Measurements from ENCODE around the gene DBNDD1. TPM values are rescaled to one million over a fixed set of nuclear protein-coding genes. Genes with fewer than 3 reads are reported as not detected.

The DBNDD1 gene
- total and polyA plus RNA-seq, 2 donors (not counting 3 experiments of a cell fraction or from before 2014, with no cell fraction given): 28.2 to 45.7 TPM

DNA sequence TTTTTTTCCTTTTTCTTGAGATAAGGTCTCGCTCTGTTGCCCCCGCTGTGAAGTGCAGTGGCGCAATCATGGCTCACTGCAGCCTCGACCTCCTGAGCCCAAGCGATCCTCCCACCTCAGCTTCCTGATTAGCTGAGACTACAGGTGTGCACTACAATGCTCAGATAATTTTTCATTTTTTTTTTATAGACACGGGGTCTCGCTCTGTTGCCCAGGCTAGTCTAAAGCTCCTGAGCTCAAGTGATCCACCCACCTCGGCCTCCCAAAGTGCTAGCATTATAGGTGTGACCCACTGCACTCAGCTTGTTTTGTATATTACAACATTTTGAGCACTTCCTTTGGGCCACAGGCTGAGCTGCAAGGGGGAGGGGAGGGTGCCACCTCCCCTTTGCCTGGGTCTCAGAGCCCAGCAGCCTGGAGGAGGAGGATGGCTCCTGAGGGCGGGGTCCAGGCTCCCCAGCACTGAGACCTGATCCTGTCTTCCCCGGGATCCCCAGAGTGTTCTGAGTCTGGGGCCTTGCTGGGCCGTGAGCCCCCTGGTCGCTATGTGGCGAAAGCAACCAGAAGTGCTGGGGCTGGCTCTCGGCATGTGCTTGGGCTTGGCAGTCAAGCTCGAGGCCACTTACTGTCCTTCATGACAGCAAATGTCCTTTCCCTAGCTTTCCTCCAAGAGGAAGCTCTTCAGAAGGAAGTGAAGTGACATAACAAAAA is 62.6 kb downstream of the DBNDD1 start:
- no peak for DNase-seq (ENCODE audit: low read depth, low spot score)
- Histone ChIP-seq H3K27me3 (ENCODE audit: control insufficient read depth in 2 of 2, insufficient read depth in 2 of 2, low read length in 2 of 2) (no peaks in the 10 kb centered on the region), H3K4me1 (ENCODE audit: control insufficient read depth, extremely low read depth, insufficient read depth, low read length) (no peaks in the 10 kb centered on the region), H3K9me3 (replicated peaks; ENCODE audit: control insufficient read depth, insufficient read depth, low read length) (no peaks in the 10 kb centered on the region), H3K4me2 (ENCODE audit: insufficient read depth, low read length) (no peak overlapping the region), H2AFZ (ENCODE audit: low read depth, low read length) (no peak overlapping the region), H4K20me1 (replicated peaks; ENCODE audit: control insufficient read depth, extremely low read depth, insufficient read depth, low read length) (no peaks in the 10 kb centered on the region), H3K79me2 (ENCODE audit: control insufficient read depth, insufficient read depth, low read length) (peaks cover 6% of the 10 kb centered on the region), H3K9ac (replicated peaks; ENCODE audit: extremely low read depth, insufficient read depth, low read length) (no peak overlapping the region), H3K9me1 (replicated peaks; ENCODE audit: control insufficient read depth, extremely low read depth, insufficient read depth, low read length) (no peaks in the 10 kb centered on the region), H3K27ac (ENCODE audit: insufficient read depth, low read depth, low read length) (no peak overlapping the region), H3K36me3 (ENCODE audit: control insufficient read depth in 2 of 2, extremely low read depth in 1 of 2, insufficient read depth in 2 of 2, low read length in 2 of 2) (peaks cover 0 to 28% of the 10 kb centered on the region in 2 experiments), H3K4me3 (replicated peaks in 1 of 3; ENCODE audit: insufficient read depth in 1 of 3, low read depth in 1 of 3, low read length in 3 of 3) (no peak overlapping the region)
- ChIA-PET POLR2A (no interaction called here), CTCF (no interaction called here)
- BruUV-seq (replicated peaks): no TSS peak
- dilution Hi-C loops (cut with MboI; ENCODE audit: extremely low pct_ligation_motif_present, low sequenced_read_pairs) (no loop called here), intact Hi-C loops (cut with micrococcal nuclease) (no loop called here)
- TF ChIP-seq POLR2AphosphoS5 (IDR thresholded peaks at IDR 0.05; ENCODE audit: insufficient read depth, low read depth, low read length): no peak
- no peak for TF ChIP-seq FOS (IDR thresholded peaks at IDR 0.05; ENCODE audit: borderline replicate concordance, insufficient read depth, low read length)
- no peak for TF ChIP-seq GATA2 (IDR thresholded peaks at IDR 0.05; ENCODE audit: insufficient read depth, insufficient read length, low read depth, low read length)
- no peak for TF ChIP-seq MYC (IDR thresholded peaks at IDR 0.05; ENCODE audit: low read depth, low read length)
- TF ChIP-seq POLR2A (IDR thresholded peaks at IDR 0.05; ENCODE audit: low read depth, low read length): no peak
- no peak for TF ChIP-seq EZH2 (IDR thresholded peaks at IDR 0.05; ENCODE audit: borderline replicate concordance, low read depth, low read length, severe bottlenecking)
- TF ChIP-seq MAX (IDR thresholded peaks at IDR 0.05; ENCODE audit: insufficient read depth, insufficient read length): no peak
- no peak for TF ChIP-seq JUN (IDR thresholded peaks at IDR 0.05; ENCODE audit: borderline replicate concordance, insufficient read depth, insufficient read length, low read depth)
- TF ChIP-seq, protein P1, sequence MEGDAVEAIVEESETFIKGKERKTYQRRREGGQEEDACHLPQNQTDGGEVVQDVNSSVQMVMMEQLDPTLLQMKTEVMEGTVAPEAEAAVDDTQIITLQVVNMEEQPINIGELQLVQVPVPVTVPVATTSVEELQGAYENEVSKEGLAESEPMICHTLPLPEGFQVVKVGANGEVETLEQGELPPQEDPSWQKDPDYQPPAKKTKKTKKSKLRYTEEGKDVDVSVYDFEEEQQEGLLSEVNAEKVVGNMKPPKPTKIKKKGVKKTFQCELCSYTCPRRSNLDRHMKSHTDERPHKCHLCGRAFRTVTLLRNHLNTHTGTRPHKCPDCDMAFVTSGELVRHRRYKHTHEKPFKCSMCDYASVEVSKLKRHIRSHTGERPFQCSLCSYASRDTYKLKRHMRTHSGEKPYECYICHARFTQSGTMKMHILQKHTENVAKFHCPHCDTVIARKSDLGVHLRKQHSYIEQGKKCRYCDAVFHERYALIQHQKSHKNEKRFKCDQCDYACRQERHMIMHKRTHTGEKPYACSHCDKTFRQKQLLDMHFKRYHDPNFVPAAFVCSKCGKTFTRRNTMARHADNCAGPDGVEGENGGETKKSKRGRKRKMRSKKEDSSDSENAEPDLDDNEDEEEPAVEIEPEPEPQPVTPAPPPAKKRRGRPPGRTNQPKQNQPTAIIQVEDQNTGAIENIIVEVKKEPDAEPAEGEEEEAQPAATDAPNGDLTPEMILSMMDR (IDR thresholded peaks at IDR 0.05; ENCODE audit: extremely low read depth in 1 of 2, insufficient read depth in 1 of 2, low read depth in 1 of 2, low read length in 2 of 2): no peak
- FAIRE-seq: no peak
